HEK293T (cell line): ENCODE data around the gene PICALM.

Experiments used
- FOXA1 ChIP-seq: fragments of 450-650 bp; IDR thresholded peaks from 2 replicates; pipeline ENCODE4 v1.6.1; 2016; ENCODE audit warnings: mild to moderate bottlenecking
- FOXK2 ChIP-seq: fragments of 450-650 bp; IDR thresholded peaks from 2 replicates; pipeline ENCODE4 v1.6.1; 2016; ENCODE audit warnings: mild to moderate bottlenecking
- FOXM1 ChIP-seq: fragments of 450-650 bp; IDR thresholded peaks from 2 replicates; pipeline ENCODE4 v1.6.1; 2017; ENCODE audit warnings: mild to moderate bottlenecking, borderline replicate concordance
- HDGF ChIP-seq: fragments of 450-650 bp; IDR thresholded peaks from 2 replicates; pipeline ENCODE4 v1.6.1; 2017; ENCODE audit warnings: antibody characterized with exemption, borderline replicate concordance
- NFRKB ChIP-seq: fragments of 450-650 bp; IDR thresholded peaks from 2 replicates; pipeline ENCODE4 v1.6.1; 2016; ENCODE audit warnings: mild to moderate bottlenecking, moderate library complexity
- SP1 ChIP-seq: fragments of 450-650 bp; IDR thresholded peaks from 2 replicates; pipeline ENCODE4 v1.6.1; 2017
- SUZ12 ChIP-seq: fragments of 450-650 bp; IDR thresholded peaks from 2 replicates; pipeline ENCODE4 v1.6.1; 2016; ENCODE audit warnings: mild to moderate bottlenecking
- TARDBP ChIP-seq: fragments of 450-650 bp; IDR thresholded peaks from 2 replicates; pipeline ENCODE4 v1.6.1; 2016
- TF ChIP-seq, protein P1 (sequence below): fragments of 450-650 bp; IDR thresholded peaks from 2 replicates; pipeline ENCODE4 v1.6.1; 2016

DNA sequence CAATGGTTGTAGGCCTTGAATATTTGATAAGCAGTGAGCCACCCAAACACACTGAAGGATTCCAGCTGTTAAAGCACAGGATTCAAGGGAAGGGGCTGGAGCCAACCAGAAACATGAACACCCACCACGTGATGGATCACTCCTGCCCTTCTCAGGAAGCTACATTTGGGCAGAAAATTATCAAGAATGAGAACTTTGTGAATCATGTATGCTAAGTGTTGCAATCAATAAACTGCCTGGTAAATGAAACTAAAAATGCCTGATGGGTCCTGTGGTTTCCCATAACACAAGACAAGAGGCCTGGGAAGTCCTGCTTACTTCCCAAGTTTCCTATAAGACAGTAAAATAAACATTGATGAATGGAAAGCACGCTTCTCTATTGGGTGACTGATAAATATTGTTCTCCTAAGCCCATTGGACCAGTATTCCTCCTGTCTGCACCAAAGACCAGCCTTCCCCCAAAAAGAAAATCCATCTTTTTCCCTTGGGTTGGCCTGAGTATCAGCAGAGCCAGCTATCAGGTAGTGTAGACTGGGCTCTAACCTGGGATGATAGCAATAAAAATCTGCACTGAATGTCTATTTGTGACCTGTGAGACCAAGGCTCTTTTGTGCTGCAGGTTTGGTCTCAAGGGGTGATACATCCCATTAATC lies 115.3 kb downstream of the PICALM start:
- TF ChIP-seq HDGF, result no peak
- TF ChIP-seq FOXM1, result no peak
- no peak for TF ChIP-seq NFRKB
- TF ChIP-seq, protein P1, sequence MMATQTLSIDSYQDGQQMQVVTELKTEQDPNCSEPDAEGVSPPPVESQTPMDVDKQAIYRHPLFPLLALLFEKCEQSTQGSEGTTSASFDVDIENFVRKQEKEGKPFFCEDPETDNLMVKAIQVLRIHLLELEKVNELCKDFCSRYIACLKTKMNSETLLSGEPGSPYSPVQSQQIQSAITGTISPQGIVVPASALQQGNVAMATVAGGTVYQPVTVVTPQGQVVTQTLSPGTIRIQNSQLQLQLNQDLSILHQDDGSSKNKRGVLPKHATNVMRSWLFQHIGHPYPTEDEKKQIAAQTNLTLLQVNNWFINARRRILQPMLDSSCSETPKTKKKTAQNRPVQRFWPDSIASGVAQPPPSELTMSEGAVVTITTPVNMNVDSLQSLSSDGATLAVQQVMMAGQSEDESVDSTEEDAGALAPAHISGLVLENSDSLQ, result no peak
- TF ChIP-seq SUZ12, result no peak
- no peak for TF ChIP-seq SP1
- TF ChIP-seq FOXA1, result no peak
- no peak for TF ChIP-seq TARDBP
- no peak for TF ChIP-seq FOXK2
